ENCODE data around the gene EPB41. TPM values are rescaled to one million over a fixed set of nuclear protein-coding genes. Genes with fewer than 3 reads are reported as not detected.

EPB41 gene
- total and polyA plus RNA-seq, 9 of the 15 experiments (the other 6 are each of a cell fraction or from before 2014, with no cell fraction given) = 3.7 to 213 (median 141) TPM

DNA sequence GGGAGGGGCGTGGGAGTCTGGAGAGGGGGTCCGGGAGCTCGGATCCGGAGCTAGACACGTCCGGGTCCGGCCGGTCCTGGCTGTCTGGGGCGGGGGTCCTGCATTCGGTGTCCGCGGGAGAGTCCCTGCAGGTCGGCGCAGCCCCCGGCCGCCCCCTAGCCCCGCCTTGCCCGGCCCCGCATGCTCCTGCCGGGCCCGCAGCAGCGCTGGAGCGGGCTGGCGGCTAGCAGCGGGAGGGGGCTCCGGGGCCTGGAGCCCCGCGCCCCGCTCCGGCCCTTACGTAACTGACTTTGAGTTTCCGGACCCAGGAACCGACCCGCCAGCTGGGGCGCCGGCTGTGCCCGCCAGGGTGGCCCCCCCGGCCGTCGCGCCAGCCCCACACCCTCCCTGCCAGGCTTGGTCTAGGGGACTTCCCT, 26.9 kb upstream of the EPB41 start (continued):
- TF ChIP-seq, protein P1, sequence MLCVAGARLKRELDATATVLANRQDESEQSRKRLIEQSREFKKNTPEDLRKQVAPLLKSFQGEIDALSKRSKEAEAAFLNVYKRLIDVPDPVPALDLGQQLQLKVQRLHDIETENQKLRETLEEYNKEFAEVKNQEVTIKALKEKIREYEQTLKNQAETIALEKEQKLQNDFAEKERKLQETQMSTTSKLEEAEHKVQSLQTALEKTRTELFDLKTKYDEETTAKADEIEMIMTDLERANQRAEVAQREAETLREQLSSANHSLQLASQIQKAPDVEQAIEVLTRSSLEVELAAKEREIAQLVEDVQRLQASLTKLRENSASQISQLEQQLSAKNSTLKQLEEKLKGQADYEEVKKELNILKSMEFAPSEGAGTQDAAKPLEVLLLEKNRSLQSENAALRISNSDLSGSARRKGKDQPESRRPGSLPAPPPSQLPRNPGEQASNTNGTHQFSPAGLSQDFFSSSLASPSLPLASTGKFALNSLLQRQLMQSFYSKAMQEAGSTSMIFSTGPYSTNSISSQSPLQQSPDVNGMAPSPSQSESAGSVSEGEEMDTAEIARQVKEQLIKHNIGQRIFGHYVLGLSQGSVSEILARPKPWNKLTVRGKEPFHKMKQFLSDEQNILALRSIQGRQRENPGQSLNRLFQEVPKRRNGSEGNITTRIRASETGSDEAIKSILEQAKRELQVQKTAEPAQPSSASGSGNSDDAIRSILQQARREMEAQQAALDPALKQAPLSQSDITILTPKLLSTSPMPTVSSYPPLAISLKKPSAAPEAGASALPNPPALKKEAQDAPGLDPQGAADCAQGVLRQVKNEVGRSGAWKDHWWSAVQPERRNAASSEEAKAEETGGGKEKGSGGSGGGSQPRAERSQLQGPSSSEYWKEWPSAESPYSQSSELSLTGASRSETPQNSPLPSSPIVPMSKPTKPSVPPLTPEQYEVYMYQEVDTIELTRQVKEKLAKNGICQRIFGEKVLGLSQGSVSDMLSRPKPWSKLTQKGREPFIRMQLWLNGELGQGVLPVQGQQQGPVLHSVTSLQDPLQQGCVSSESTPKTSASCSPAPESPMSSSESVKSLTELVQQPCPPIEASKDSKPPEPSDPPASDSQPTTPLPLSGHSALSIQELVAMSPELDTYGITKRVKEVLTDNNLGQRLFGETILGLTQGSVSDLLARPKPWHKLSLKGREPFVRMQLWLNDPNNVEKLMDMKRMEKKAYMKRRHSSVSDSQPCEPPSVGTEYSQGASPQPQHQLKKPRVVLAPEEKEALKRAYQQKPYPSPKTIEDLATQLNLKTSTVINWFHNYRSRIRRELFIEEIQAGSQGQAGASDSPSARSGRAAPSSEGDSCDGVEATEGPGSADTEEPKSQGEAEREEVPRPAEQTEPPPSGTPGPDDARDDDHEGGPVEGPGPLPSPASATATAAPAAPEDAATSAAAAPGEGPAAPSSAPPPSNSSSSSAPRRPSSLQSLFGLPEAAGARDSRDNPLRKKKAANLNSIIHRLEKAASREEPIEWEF (CRISPR knock-in tag; IDR thresholded peaks at IDR 0.05) = no peak
- TF ChIP-seq CREBBP (IDR thresholded peaks at IDR 0.05; ENCODE audit: low read depth, low read length) (no peak), RBM15 (IDR thresholded peaks at IDR 0.05; ENCODE audit: insufficient read depth, low read length) (no peak), EZH2 (IDR thresholded peaks at IDR 0.05; ENCODE audit: borderline replicate concordance, low read depth, low read length) (no peak), CCAR2 (IDR thresholded peaks at IDR 0.05; ENCODE audit: low read depth, low read length) (no peak), KLF10 (CRISPR knock-in tag; IDR thresholded peaks at IDR 0.05) (no peak), GATAD2B (IDR thresholded peaks at IDR 0.05; ENCODE audit: borderline replicate concordance) (peak; percentile 58; the same call in 1 of the 2 replicates), FOXJ3 (CRISPR knock-in tag; IDR thresholded peaks at IDR 0.05) (no peak), JUNB (CRISPR knock-in tag; conservative IDR thresholded peaks at IDR 0.05) (no peak), ZNF12 (CRISPR knock-in tag; IDR thresholded peaks at IDR 0.05) (no peak), KLF16 (IDR thresholded peaks at IDR 0.05) (no peak), HMGN3 (IDR thresholded peaks at IDR 0.05; ENCODE audit: borderline replicate concordance, extremely low read depth, insufficient read length, low read depth, low read length) (peak; percentile 57)
- TF ChIP-seq, protein P2, sequence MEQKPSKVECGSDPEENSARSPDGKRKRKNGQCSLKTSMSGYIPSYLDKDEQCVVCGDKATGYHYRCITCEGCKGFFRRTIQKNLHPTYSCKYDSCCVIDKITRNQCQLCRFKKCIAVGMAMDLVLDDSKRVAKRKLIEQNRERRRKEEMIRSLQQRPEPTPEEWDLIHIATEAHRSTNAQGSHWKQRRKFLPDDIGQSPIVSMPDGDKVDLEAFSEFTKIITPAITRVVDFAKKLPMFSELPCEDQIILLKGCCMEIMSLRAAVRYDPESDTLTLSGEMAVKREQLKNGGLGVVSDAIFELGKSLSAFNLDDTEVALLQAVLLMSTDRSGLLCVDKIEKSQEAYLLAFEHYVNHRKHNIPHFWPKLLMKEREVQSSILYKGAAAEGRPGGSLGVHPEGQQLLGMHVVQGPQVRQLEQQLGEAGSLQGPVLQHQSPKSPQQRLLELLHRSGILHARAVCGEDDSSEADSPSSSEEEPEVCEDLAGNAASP (IDR thresholded peaks at IDR 0.05) = no peak
- TF ChIP-seq, protein P3, sequence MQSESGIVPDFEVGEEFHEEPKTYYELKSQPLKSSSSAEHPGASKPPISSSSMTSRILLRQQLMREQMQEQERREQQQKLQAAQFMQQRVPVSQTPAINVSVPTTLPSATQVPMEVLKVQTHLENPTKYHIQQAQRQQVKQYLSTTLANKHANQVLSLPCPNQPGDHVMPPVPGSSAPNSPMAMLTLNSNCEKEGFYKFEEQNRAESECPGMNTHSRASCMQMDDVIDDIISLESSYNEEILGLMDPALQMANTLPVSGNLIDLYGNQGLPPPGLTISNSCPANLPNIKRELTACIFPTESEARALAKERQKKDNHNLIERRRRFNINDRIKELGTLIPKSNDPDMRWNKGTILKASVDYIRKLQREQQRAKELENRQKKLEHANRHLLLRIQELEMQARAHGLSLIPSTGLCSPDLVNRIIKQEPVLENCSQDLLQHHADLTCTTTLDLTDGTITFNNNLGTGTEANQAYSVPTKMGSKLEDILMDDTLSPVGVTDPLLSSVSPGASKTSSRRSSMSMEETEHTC (IDR thresholded peaks at IDR 0.05) = no peak
- TF ChIP-seq, protein P4, sequence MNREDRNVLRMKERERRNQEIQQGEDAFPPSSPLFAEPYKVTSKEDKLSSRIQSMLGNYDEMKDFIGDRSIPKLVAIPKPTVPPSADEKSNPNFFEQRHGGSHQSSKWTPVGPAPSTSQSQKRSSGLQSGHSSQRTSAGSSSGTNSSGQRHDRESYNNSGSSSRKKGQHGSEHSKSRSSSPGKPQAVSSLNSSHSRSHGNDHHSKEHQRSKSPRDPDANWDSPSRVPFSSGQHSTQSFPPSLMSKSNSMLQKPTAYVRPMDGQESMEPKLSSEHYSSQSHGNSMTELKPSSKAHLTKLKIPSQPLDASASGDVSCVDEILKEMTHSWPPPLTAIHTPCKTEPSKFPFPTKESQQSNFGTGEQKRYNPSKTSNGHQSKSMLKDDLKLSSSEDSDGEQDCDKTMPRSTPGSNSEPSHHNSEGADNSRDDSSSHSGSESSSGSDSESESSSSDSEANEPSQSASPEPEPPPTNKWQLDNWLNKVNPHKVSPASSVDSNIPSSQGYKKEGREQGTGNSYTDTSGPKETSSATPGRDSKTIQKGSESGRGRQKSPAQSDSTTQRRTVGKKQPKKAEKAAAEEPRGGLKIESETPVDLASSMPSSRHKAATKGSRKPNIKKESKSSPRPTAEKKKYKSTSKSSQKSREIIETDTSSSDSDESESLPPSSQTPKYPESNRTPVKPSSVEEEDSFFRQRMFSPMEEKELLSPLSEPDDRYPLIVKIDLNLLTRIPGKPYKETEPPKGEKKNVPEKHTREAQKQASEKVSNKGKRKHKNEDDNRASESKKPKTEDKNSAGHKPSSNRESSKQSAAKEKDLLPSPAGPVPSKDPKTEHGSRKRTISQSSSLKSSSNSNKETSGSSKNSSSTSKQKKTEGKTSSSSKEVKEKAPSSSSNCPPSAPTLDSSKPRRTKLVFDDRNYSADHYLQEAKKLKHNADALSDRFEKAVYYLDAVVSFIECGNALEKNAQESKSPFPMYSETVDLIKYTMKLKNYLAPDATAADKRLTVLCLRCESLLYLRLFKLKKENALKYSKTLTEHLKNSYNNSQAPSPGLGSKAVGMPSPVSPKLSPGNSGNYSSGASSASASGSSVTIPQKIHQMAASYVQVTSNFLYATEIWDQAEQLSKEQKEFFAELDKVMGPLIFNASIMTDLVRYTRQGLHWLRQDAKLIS (CRISPR knock-in tag; IDR thresholded peaks at IDR 0.05) = no peak
